ENCODE results near the gene RAB44.

Gene RAB44

GRCh38 chr6:36754582-36755434 is 57.2 kb downstream of the RAB44 start:
- DNase-seq, result peak in 1 of 3 experiments; percentile 80

GRCh38 chr6:36755435-36756348 is 58.1 kb downstream of the RAB44 start:
- DNase-seq, result no peak

GRCh38 chr6:36756786-36757185 is 59.2 kb downstream of the RAB44 start:
- no peak for DNase-seq

GRCh38 chr6:36757206-36757605 is 59.6 kb downstream of the RAB44 start:
- peak in 1 of 3 experiments; percentile 4 for DNase-seq

GRCh38 chr6:36757943-36758508 is 60.4 kb downstream of the RAB44 start:
- DNase-seq, result no peak

GRCh38 chr6:36758516-36759147 is 61.0 kb downstream of the RAB44 start:
- peak in 2 of 3 experiments; percentile 10 to 31 for DNase-seq

- DNase-seq, result peak; percentile 50 to 73 (median 70)
Observed at GRCh38 chr6:36759148-36759759, 61.6 kb downstream of the RAB44 start.

- DNase-seq, result no peak
Observed at GRCh38 chr6:36760685-36761435, 63.2 kb downstream of the RAB44 start.

GRCh38 chr6:36762123-36762522 is 64.5 kb downstream of the RAB44 start:
- no peak for DNase-seq

- no peak for DNase-seq
Observed at GRCh38 chr6:36765190-36765589, 67.6 kb downstream of the RAB44 start.

GRCh38 chr6:36765594-36766398 is 68.2 kb downstream of the RAB44 start:
- DNase-seq, result peak; percentile 89 to 96 (median 92)

GRCh38 chr6:36766399-36766945 is 68.8 kb downstream of the RAB44 start:
- DNase-seq, result no peak

- DNase-seq, result peak in 2 of 3 experiments; percentile 20 to 36
Observed at GRCh38 chr6:36769183-36769675, 71.6 kb downstream of the RAB44 start.

- DNase-seq, result no peak
Observed at GRCh38 chr6:36769676-36770499, 72.3 kb downstream of the RAB44 start.

GRCh38 chr6:36771145-36771544 is 73.5 kb downstream of the RAB44 start:
- DNase-seq, result no peak

GRCh38 chr6:36772397-36772796 is 74.8 kb downstream of the RAB44 start:
- no peak for DNase-seq

GRCh38 chr6:36774331-36774730 is 76.7 kb downstream of the RAB44 start:
- DNase-seq, result no peak

- DNase-seq, result no peak
Observed at GRCh38 chr6:36776167-36776566, 78.5 kb downstream of the RAB44 start.

- peak; percentile 14 to 65 (median 49) for DNase-seq
Observed at GRCh38 chr6:36777801-36778200, 80.2 kb downstream of the RAB44 start.

Data from NCI-H1417 (cell line).